ENCODE results near the gene AHSA1. TPM values are rescaled to one million over a fixed set of nuclear protein-coding genes. Genes with fewer than 3 reads are reported as not detected.

Gene AHSA1
- polyA plus RNA-seq, 6 donors from 2014 or later = 81.8 to 127 (median 104) TPM

DNA sequence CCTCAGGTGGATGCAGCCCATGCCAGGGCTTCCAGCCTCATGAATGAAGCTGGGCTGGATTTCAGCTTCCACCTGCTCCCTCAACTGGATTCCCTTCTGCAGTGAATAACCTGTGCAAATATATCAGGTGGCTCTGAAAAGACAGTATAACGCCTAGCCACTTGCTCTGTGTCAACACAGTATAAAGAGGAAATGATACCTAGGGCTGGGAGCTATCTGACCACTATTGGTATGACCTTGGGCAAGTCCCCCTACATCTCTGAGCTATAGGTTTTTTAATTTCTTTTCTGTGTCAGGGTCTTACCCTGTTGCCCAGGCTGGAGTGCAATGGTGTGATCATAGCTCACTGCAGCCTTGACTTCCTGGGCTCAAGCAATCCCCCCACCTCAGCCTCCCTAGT lies 20.9 kb downstream of the AHSA1 start:
- H3K27me3 Mint-ChIP-seq = no peaks in the 10 kb centered on the region
- no peaks in the 10 kb centered on the region for H3K9me3 Mint-ChIP-seq
- H3K4me3 Mint-ChIP-seq = no peak overlapping the region
- no peak overlapping the region for H3K27ac Mint-ChIP-seq
- DNase-seq = no peak
- H3K4me1 Mint-ChIP-seq = peaks cover 0 to 6% (median 2%) of the 10 kb centered on the region in 3 donors
- ATAC-seq (ENCODE audit: low read depth in 2 of 2) = peak; percentile 51 to 60
- no peaks in the 10 kb centered on the region for H3K36me3 Mint-ChIP-seq

DNA sequence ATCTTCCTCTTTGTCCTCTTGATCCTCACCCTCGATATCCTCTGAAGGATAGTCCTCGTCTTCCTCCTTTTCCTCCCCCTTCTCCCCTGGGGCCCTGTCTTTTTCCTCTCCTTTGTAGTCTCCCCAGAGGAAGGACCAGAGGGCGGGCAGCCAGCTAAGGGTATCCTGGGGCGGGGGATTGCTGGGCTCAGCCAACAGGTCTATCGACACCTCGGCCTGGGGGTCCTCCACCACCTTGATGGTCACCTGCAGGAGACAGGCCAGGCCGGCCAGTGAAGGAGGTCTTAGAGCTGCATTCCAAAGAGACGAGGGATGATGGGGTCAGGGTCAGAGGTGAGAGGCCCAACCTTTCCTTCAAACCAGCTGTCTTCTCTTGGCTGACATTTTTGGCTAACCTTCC lies 24.5 kb downstream of the AHSA1 start:
- no peaks in the 10 kb centered on the region for H3K36me3 Mint-ChIP-seq
- H3K4me3 Mint-ChIP-seq = peak overlapping the region in 1 of 8 donors; percentile 42
- peaks cover 0 to 6% (median 0%) of the 10 kb centered on the region in 3 donors for H3K4me1 Mint-ChIP-seq
- ATAC-seq (ENCODE audit: low read depth in 2 of 2) (no peak), DNase-seq (no peak)
- no peaks in the 10 kb centered on the region for H3K27me3 Mint-ChIP-seq
- H3K27ac Mint-ChIP-seq = peak overlapping the region in 1 of 6 donors; percentile 47
- no peaks in the 10 kb centered on the region for H3K9me3 Mint-ChIP-seq

DNA sequence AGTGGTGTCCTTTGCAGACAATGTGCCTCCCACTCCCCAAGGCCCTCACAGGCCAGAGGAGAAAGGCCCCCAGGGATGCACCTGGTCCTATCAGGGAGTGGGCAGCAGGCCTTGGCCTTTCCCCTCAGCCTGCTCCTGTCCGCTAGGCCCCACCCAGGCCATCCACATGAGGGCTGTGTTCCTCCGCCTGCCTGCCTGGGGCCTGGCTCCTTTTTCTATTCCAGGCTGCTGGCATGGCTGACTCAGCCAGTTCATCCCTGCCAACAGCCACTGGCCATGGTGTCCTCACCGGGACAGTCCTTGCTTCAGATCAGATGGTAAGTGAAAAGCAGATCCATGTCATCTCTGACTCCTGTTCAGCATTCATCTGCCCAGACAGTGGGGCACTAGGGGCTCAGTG lies 27.4 kb downstream of the AHSA1 start:
- Mint-ChIP-seq H3K9me3 (no peaks in the 10 kb centered on the region), H3K27me3 (no peaks in the 10 kb centered on the region), H3K36me3 (no peaks in the 10 kb centered on the region), H3K4me3 (no peak overlapping the region), H3K4me1 (peaks cover 0 to 6% (median 0%) of the 10 kb centered on the region in 3 donors), H3K27ac (no peak overlapping the region)
- DNase-seq (no peak), ATAC-seq (ENCODE audit: low read depth in 2 of 2) (no peak)

DNA sequence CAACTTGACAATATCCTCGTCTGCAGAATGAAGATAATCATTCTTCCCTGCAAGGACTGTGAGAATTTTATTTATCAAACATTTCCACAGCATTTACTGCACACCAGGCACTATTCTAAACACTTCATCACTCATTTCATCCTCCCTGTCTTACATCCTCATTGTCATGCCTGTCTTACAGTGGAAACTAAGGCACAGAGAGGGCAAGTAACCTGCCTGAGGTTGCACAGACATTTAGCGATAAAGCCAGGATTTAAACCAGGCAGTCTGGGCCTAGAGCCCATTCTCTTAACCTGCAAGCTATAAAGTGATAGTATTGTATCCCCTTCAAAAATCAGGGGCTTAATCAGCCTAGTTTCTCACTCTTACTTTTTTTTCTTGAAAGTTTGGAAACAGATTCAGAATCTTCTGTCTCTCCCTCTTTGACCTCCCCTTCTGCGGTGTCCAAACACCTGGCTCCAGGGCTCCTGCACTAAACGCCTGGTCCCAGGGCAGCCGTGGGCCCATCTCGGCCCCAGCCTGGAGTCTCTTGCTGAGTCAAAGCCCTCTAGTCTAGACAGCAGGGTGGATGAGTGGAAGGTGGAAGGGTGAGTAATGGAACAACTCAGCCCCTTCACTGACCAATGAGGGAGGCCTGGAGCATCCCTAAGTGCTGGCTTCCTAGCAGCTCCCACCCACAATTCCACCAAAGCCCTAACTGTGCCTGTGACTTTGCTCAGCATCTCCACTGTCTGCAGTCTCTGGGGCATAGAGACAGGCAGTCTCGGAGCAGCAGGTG lies 28.2 kb downstream of the AHSA1 start:
- Mint-ChIP-seq H3K27ac (no peak overlapping the region), H3K4me3 (no peak overlapping the region), H3K4me1 (peaks cover 0 to 6% (median 0%) of the 10 kb centered on the region in 3 donors), H3K9me3 (no peaks in the 10 kb centered on the region), H3K36me3 (no peaks in the 10 kb centered on the region), H3K27me3 (no peaks in the 10 kb centered on the region)
- DNase-seq (no peak), ATAC-seq (ENCODE audit: low read depth in 2 of 2) (no peak)

DNA sequence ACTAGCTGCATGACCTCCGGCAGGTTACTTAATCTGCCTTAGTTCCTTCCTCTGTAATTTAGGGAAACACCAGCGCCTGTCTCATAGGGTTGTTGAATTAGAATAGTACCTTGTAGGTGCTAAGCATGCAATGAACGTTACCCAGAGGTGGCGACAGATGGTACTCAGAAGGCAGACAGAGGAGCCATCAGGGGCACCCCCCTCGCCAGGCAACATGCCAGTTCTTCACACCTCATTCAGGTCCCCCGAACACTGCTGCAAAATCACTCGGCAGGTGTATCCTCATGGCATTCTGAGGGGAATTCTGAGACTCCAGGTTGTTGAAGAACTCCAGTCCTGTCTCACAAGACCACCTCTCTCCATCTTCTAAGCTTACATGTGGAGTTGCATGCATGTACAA lies 30.7 kb downstream of the AHSA1 start:
- Mint-ChIP-seq H3K9me3 (no peaks in the 10 kb centered on the region), H3K36me3 (no peaks in the 10 kb centered on the region), H3K4me1 (no peaks in the 10 kb centered on the region), H3K27ac (no peak overlapping the region), H3K4me3 (no peak overlapping the region), H3K27me3 (no peaks in the 10 kb centered on the region)
- no peak for DNase-seq
- no peak for ATAC-seq (ENCODE audit: low read depth in 2 of 2)

DNA sequence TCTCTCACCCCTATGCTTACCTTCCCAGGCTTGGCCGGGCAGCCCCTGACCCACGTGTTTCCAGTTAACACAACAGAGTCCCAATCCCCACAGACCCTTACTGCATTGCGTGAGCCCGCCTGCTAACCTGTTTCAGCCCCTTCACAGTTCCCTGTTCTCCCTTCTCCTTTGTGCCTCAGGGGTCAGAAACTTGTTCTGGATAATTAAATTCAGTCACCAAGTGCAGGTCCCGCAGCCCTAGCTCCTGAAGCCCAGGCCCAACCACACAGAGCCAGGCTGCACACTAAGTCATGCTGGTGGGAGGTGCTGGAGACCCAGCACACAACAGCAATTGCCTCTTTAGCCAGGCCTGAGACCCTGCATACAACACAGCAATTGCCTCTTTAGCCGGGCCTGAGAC lies 31.1 kb downstream of the AHSA1 start:
- ATAC-seq (ENCODE audit: low read depth in 2 of 2) = no peak
- H3K4me1 Mint-ChIP-seq = no peaks in the 10 kb centered on the region
- H3K27me3 Mint-ChIP-seq = no peaks in the 10 kb centered on the region
- H3K9me3 Mint-ChIP-seq = no peaks in the 10 kb centered on the region
- DNase-seq = no peak
- no peaks in the 10 kb centered on the region for H3K36me3 Mint-ChIP-seq
- H3K27ac Mint-ChIP-seq = no peak overlapping the region
- no peak overlapping the region for H3K4me3 Mint-ChIP-seq

DNA sequence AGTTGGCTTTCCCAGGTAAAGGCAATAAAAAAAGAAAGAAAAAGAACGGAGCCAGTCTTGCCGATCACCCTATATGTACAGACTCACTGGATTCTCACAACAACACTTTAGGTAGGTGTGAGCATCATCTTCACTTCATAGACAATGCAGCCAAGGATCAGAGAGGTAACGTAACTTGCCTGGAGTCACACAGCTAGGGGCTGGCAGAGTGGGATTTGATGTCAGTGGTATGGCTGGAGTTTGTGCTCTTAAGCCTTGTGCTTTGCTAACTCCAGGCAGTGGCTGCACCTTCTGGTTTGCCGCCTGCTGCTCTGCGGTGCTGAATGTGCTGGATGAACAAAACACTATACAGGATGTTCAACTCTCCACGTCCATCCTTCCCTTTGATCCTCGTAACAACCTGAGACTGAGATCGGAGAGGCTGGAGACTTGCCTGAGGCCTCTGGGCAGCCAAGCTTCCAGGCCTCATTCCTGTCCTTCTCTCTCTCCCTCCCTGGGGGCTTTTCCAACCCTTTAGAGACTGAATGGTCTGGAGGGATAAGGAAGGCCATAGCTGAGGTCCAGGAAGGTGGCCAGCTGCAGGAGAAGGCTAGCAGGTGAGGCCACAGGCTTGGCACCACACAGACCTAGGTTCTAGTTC lies 32.6 kb downstream of the AHSA1 start:
- Mint-ChIP-seq H3K4me1 (no peaks in the 10 kb centered on the region), H3K9me3 (no peaks in the 10 kb centered on the region)

DNA sequence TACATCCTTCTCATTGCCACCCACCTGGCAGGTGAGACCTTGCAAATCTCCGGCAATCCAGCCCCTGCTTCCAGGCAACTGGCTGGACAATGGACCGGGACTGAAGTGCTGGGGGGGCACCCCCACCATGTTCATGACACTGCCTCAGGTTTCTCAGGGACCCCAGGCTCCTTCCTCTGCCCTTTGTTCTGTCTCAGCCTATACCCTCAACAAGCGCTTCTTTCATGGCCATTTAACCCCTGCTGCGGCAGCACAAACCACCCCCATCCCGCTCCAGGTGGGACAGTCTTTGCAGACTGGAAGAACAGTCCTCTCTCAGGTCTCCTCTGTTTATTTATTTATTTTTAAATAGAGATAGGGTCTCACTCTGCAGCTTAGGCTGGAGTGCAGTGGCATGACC lies 33.2 kb downstream of the AHSA1 start:
- Mint-ChIP-seq H3K36me3 (no peaks in the 10 kb centered on the region), H3K4me3 (peak overlapping the region in 1 of 8 donors; percentile 42), H3K27me3 (peaks cover 0 to 9% (median 7%) of the 10 kb centered on the region in 3 donors), H3K4me1 (no peaks in the 10 kb centered on the region), H3K9me3 (no peaks in the 10 kb centered on the region), H3K27ac (no peak overlapping the region)
- DNase-seq (no peak), ATAC-seq (ENCODE audit: low read depth in 2 of 2) (no peak)

More for the DNA sequence above, 32.6 kb downstream of the AHSA1 start:
- DNase-seq = no peak
- no peak overlapping the region for H3K4me3 Mint-ChIP-seq
- no peak overlapping the region for H3K27ac Mint-ChIP-seq
- H3K36me3 Mint-ChIP-seq = no peaks in the 10 kb centered on the region
- ATAC-seq (ENCODE audit: low read depth in 2 of 2) = no peak
- H3K27me3 Mint-ChIP-seq = peaks cover 0 to 5% (median under 1%) of the 10 kb centered on the region in 3 donors

DNA sequence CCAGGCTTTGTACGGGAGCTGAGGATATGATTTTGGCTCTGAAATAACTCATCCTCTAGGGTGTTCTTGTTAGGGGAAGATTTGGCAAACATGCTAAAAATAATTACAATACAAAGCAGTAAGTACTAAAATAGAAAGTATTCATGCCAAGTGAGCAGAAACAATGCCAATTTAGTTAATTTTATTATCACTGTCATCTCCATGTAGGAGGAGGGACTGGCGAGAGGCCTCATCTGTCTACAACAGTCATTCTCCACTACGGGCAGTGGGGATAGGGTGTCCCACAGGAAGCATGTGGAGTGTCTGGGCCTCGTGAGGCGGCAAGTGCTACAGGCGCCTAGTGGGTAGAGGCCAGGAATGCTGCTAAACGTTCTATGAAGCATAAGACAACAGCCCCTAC lies 37.4 kb downstream of the AHSA1 start:
- Mint-ChIP-seq H3K36me3 (no peaks in the 10 kb centered on the region), H3K4me1 (peaks cover 13 to 19% (median 18%) of the 10 kb centered on the region in 3 donors), H3K9me3 (no peaks in the 10 kb centered on the region), H3K27me3 (peaks cover 17 to 39% (median 20%) of the 10 kb centered on the region in 3 donors), H3K27ac (no peak overlapping the region), H3K4me3 (peak overlapping the region in 1 of 8 donors; percentile 72)
- ATAC-seq (ENCODE audit: low read depth in 2 of 2) = no peak
- DNase-seq = no peak

DNA sequence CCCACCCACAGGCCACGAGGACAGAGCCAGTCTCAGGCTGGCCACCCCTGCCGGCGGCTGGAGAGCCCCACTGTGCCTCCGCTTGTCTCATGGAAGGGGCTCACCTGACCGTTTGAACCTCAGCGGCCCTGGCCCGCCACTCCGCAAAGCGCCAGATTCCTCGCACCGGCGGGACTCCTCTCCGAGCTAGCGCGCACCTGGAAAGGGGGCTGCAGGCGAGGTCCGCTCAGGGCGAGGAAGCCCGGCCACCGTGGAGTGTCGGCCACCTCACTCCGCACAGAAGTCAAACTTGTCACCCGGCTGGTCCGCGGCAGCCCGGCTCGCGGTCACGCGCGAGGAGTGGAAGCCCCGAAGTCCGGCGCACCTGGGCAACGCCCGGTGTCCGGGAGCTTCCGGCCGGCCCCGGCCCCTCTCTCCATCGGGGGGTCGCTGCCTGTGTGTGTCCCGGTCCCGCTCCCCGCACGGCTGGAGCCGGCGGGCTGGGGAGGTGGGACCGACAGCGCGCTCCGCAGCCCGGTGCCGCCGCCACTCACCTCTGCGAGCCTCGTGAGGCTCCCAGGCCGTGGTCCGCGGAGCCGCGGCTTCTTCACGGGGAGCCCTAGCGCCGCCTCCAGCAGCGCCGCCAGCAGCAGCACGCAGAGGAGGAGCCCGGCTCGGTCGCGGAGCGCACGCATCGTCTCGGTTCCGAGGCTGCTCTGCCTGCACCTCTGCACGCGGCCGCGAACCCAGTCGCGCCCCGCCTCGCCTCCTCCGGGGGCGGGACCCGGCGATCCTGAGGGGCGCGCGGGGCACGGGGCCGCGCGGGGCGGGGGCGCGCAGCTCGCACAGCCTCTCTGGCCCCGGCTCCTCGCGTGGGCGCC lies 40.5 kb downstream of the AHSA1 start, which contains the start of gene ISM2:
TSS of gene ISM2 (minus strand) at position 697 of the 860 bp plus-strand sequence. CDS start at position 674, 23 bp downstream.
- peak within 1 kb of the TSS in 1 of 6 donors; percentile 56 for H3K27ac Mint-ChIP-seq
- ATAC-seq (ENCODE audit: low read depth in 2 of 2) (peak; percentile 89 to 92), DNase-seq (peak; percentile 47)
- peaks cover 17 to 42% (median 20%) of the 10 kb centered on the region in 3 donors for H3K27me3 Mint-ChIP-seq
- peak within 1 kb of the TSS; percentile 70 to 89 (median 84) for H3K4me3 Mint-ChIP-seq
- H3K36me3 Mint-ChIP-seq = peaks cover 4 to 5% of the 10 kb centered on the region in 2 donors
- H3K9me3 Mint-ChIP-seq = peaks cover 0 to 5% (median 3%) of the 10 kb centered on the region in 7 donors
- H3K4me1 Mint-ChIP-seq = peaks cover 13 to 22% (median 20%) of the 10 kb centered on the region in 3 donors

DNA sequence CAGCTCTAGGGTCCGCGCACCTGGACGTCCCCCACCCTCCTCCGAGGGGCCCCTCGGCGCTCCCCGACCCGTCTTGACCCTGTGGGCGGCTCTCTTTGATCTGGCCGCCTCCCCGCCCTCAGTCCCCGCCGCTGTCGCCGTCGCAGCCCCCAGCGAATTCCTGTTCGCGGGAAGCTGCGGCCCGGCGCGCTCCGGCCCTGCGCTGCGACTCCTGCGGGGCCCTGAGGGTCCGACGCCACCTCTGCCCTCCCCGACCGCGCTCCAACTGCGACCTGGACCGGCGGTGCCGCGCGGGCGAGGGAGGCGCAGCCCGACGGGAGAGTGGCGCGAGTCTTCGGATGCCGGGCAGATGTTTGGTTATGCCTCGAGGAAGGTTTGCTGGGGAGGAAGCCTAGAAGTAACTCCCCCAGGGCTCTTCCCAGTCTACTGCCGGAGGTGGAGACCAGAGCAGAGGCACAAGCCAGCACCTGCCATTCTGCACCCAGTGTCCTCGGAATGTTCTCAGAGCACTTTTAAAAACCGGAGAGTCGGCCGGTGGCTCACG lies 41.2 kb downstream of the AHSA1 start:
- H3K9me3 Mint-ChIP-seq = peaks cover 0 to 7% (median 3%) of the 10 kb centered on the region in 7 donors
- peaks cover 17 to 42% (median 20%) of the 10 kb centered on the region in 3 donors for H3K27me3 Mint-ChIP-seq
- peaks cover 4 to 6% of the 10 kb centered on the region in 2 donors for H3K36me3 Mint-ChIP-seq
- peak; percentile 13 to 17 for ATAC-seq (ENCODE audit: low read depth in 2 of 2)
- DNase-seq = no peak
- peaks cover 13 to 22% (median 20%) of the 10 kb centered on the region in 3 donors for H3K4me1 Mint-ChIP-seq
- H3K4me3 Mint-ChIP-seq = peak overlapping the region; percentile 42 to 89 (median 78)
- H3K27ac Mint-ChIP-seq = no peak overlapping the region

DNA sequence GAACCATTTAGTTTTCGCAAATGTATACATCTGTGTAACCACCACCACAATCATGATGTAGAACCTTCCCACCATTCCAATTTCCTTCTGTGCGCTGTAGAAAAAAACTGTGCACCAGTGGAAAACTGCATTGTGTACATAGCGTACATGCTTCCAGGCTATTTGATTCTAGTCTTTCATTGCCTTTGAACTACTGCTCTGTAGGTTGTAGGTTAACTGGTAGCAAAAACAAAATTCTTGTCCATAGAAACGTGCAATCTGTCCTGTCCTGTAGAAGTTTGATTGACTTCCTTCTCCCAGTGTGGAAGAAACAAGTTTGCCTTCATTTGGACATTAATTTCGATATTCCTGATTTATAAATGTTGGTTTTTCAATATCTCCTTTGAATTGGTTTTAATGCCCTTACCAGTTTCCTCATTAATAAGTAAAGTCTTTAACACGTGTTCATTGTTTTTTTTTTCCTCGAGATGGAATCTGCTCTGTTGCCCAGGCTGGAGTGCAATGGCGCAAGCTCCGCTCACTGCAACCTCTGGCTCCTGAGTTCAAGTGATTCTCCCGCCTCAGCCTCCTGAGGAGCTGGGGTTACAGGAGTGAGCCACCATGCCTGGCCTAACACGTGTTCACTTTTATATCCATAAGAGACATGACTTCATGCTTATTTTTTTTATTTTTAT lies 44.4 kb downstream of the AHSA1 start:
- peaks cover 4 to 27% (median 19%) of the 10 kb centered on the region in 3 donors for H3K27me3 Mint-ChIP-seq
- H3K27ac Mint-ChIP-seq = no peak overlapping the region
- H3K4me1 Mint-ChIP-seq = peaks cover 13 to 22% (median 19%) of the 10 kb centered on the region in 3 donors
- DNase-seq = no peak
- no peak for ATAC-seq (ENCODE audit: low read depth in 2 of 2)
- H3K9me3 Mint-ChIP-seq = peaks cover 0 to 8% (median 5%) of the 10 kb centered on the region in 7 donors
- H3K4me3 Mint-ChIP-seq = no peak overlapping the region
- H3K36me3 Mint-ChIP-seq = peaks cover 6 to 9% of the 10 kb centered on the region in 2 donors
